ENCODE measurements around the gene JAKMIP3. TPM values are rescaled to one million over a fixed set of nuclear protein-coding genes. Genes with fewer than 3 reads are reported as not detected.

Gene JAKMIP3
- polyA plus RNA-seq, 2 of the 4 experiments (the other 2 are of a cell fraction): 3.1 to 4.1 TPM

DNA sequence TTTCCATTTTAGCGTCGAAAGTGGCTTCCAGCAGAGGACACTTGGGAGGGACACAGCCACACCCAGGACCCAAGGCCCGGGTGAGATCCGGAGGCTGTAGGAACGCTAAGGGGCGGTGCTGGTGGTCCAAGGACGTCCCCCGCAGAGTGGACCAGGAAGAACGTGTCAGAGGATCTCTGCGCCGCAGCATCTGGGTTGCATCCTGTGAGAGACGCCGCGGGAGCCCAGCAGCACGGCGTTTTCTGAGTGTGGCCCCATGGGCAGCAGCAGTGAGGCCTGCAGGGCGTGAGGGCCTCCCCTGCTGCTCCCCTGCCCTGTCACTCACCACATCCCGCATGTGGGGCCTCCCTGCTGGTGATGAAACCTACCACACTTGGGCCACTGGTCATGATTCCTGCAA lies 43.5 kb upstream of the JAKMIP3 start:
- Histone ChIP-seq H3K4me2 (no peak overlapping the region), H3K27ac (no peak overlapping the region), H3K9me3 (no peaks in the 10 kb centered on the region), H3K4me3 (no peak overlapping the region), H3K4me1 (peaks cover 3% of the 10 kb centered on the region; the same call in 1 of the 3 replicates)
- POLR2A ChIA-PET: no interaction called here
- no peak for FAIRE-seq
- no peak for ATAC-seq
- TF ChIP-seq GATA3 (IDR thresholded peaks at IDR 0.05; ENCODE audit: borderline replicate concordance) (no peak), JUN (IDR thresholded peaks at IDR 0.05) (no peak), CHD2 (IDR thresholded peaks at IDR 0.05; ENCODE audit: low read length, partially characterized antibody) (no peak), POLR2A (IDR thresholded peaks at IDR 0.05; ENCODE audit: low read length) (no peak), EHF (CRISPR knock-in tag; IDR thresholded peaks at IDR 0.05) (no peak), CBX2 (IDR thresholded peaks at IDR 0.05; ENCODE audit: borderline replicate concordance, low read depth) (no peak), HEYL (CRISPR knock-in tag; IDR thresholded peaks at IDR 0.05) (no peak), MAFK (IDR thresholded peaks at IDR 0.05; ENCODE audit: partially characterized antibody) (no peak), EHMT2 (IDR thresholded peaks at IDR 0.05; ENCODE audit: low read depth) (no peak), HDAC2 (IDR thresholded peaks at IDR 0.05) (no peak), HOXA7 (CRISPR knock-in tag; IDR thresholded peaks at IDR 0.05) (no peak), RNF2 (IDR thresholded peaks at IDR 0.05; ENCODE audit: borderline replicate concordance, low read depth) (no peak), TP53 (CRISPR knock-in tag; IDR thresholded peaks at IDR 0.05) (no peak), RCOR1 (IDR thresholded peaks at IDR 0.05; ENCODE audit: low read depth, low read length) (no peak)
- TF ChIP-seq, protein P1, sequence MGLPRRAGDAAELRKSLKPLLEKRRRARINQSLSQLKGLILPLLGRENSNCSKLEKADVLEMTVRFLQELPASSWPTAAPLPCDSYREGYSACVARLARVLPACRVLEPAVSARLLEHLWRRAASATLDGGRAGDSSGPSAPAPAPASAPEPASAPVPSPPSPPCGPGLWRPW (IDR thresholded peaks at IDR 0.05): no peak
- TF ChIP-seq, protein P2, sequence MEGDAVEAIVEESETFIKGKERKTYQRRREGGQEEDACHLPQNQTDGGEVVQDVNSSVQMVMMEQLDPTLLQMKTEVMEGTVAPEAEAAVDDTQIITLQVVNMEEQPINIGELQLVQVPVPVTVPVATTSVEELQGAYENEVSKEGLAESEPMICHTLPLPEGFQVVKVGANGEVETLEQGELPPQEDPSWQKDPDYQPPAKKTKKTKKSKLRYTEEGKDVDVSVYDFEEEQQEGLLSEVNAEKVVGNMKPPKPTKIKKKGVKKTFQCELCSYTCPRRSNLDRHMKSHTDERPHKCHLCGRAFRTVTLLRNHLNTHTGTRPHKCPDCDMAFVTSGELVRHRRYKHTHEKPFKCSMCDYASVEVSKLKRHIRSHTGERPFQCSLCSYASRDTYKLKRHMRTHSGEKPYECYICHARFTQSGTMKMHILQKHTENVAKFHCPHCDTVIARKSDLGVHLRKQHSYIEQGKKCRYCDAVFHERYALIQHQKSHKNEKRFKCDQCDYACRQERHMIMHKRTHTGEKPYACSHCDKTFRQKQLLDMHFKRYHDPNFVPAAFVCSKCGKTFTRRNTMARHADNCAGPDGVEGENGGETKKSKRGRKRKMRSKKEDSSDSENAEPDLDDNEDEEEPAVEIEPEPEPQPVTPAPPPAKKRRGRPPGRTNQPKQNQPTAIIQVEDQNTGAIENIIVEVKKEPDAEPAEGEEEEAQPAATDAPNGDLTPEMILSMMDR (IDR thresholded peaks at IDR 0.05): no peak
- TF ChIP-seq, protein P3, sequence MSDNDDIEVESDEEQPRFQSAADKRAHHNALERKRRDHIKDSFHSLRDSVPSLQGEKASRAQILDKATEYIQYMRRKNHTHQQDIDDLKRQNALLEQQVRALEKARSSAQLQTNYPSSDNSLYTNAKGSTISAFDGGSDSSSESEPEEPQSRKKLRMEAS (IDR thresholded peaks at IDR 0.05): no peak
- CTCF ChIA-PET: interaction anchor here (0.8 to 7.6 kb wide), 39 partner anchors 8 to 1896 kb away, joined by 3 to 104 read pairs (median 11); partner anchors contain the start of gene BNIP3
- WGBS (ENCODE audit: missing lambda C conversion rate): 83% methylated on average over 18 of the region's 18 CpGs
- DNase-seq (ENCODE audit: low read depth in 1 of 2, low spot score in 1 of 2): no peak

DNA sequence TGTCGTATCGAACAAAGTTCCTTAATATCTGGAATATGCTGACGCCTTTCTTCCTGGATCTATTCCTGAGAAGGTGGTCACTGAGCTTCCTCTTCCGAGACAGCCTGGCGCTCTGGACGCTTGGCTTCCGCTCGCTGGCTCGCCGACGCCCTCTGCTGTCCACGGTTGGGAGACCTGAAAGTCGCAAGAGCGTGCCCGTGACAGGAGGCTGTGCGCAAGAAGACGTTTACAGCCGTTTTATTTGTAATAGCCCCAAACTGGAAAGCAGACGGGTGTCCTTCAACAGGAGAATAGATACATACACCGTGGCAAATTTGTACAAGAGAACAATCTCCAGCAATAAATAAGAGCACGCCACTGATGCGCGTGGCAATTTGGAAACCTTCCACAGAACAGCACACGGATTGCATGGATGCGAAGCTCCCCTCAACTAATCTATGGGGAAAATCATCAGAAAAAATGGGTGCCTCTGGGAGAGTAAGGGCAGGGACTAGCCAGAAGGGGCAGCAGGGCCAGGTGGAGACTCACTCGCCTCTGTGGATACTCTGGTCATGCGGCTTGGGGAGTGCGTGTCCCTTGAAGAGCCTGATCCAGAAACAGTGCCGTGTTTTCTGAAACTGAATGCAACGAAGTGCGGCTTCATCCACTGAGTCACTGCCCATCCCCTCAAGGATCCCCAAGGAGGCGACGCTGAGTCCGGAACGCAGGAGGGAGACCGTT lies 42.5 kb upstream of the JAKMIP3 start:
- ChIA-PET CTCF (interaction anchor here (0.6 to 7.6 kb wide), 69 partner anchors 9 to 1897 kb away, joined by 3 to 104 read pairs (median 5); partner anchors contain the start of genes BNIP3 and PPP2R2D), POLR2A (no interaction called here)
- Histone ChIP-seq H3K4me1 (peaks cover 5% of the 10 kb centered on the region; the same call in 1 of the 3 replicates), H3K4me3 (peak overlapping the region; percentile 39), H3K27ac (peak overlapping the region; percentile 31 to 49; a peak in 5 of 6 replicates), H3K4me2 (peak overlapping the region; percentile 88), H3K9me3 (no peaks in the 10 kb centered on the region)
- peak; percentile 87 to 95 for ATAC-seq
- TF ChIP-seq, protein P3 (IDR thresholded peaks at IDR 0.05): peak; percentile 64
- TF ChIP-seq TP53 (CRISPR knock-in tag; IDR thresholded peaks at IDR 0.05): no peak
- TF ChIP-seq MAFK (IDR thresholded peaks at IDR 0.05; ENCODE audit: partially characterized antibody): peak; percentile 6
- TF ChIP-seq SMC3 (IDR thresholded peaks at IDR 0.05): peak; percentile 92
- TF ChIP-seq, protein P2 (IDR thresholded peaks at IDR 0.05): peak; percentile 92
- TF ChIP-seq POLR2A (IDR thresholded peaks at IDR 0.05; ENCODE audit: low read length): no peak
- TF ChIP-seq RAD21 (conservative IDR thresholded peaks at IDR 0.05 in 1 of 2, IDR thresholded peaks at IDR 0.05 in 1 of 2): peak; percentile 89 to 92
- TF ChIP-seq, protein P4, sequence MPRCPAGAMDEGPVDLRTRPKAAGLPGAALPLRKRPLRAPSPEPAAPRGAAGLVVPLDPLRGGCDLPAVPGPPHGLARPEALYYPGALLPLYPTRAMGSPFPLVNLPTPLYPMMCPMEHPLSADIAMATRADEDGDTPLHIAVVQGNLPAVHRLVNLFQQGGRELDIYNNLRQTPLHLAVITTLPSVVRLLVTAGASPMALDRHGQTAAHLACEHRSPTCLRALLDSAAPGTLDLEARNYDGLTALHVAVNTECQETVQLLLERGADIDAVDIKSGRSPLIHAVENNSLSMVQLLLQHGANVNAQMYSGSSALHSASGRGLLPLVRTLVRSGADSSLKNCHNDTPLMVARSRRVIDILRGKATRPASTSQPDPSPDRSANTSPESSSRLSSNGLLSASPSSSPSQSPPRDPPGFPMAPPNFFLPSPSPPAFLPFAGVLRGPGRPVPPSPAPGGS (IDR thresholded peaks at IDR 0.05): no peak
- TF ChIP-seq CBX8 (IDR thresholded peaks at IDR 0.05): 0 out of 2 replicates have a peak, but pooled peaks have one; percentile 62
- TF ChIP-seq RNF2 (IDR thresholded peaks at IDR 0.05; ENCODE audit: borderline replicate concordance, low read depth): peak; percentile 93
- DNase-seq (ENCODE audit: low read depth in 1 of 2, low spot score in 1 of 2): peak; percentile 83 to 85
- 6% methylated on average over 36 of the region's 36 CpGs for WGBS (ENCODE audit: missing lambda C conversion rate)
- FAIRE-seq: peak; percentile 96
